Measurements from ENCODE around the gene ARMC5.
A peak's percentile ranks its signal among the peaks of the same experiment; 100 is the strongest.
"Not testable (repeated sequence)": the region's sequence is repeated elsewhere in the genome, so short reads cannot be mapped to it uniquely, and the experiment has no call there.

The ARMC5 gene

DNA sequence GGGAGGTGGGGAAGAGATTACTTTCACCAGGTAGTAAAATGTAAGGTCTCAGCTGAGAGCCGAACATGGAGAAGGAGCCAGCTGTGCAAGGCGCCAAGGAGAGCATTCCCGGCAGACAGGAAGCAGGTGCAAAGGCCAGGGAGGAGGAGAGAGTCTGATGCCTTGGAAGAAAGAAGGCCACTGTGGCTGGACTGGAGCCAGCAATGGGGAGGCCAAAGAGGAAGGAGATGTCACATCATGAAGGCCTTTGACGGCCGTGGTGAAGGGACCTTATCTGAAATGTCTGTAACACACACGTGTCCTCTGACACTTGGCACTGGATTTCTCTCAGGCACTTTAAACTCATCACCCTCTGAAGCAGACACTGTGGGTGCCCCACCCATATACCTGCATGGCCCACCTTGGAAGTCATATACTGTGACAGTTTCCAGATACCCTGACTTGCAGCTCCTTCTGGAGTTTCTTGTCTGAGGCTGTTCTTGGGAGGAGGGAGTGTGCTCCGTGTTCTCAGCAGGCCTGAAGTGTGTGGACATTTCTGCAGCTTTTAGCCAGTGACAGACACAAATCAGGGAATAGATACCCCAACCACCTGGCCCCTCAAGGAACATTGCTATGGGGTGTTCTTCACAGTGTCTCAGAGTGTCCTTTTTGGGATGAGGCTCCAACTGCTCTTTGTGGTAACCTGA lies 21.7 kb downstream of the ARMC5 start:
- DNase-seq: no peak

- DNase-seq: no peak
These were observed 23.8 kb downstream of the ARMC5 start, which contains the start of gene SLC5A2 for GRCh38 chr16:31483081-31483480. Gene SLC5A2 (plus strand): TSS chr16:31483123. CDS start chr16:31483137, 14 bp downstream.

- DNase-seq: not testable (repeated sequence)
These were observed 24.7 kb downstream of the ARMC5 start for GRCh38 chr16:31484048-31484447.

GRCh38 chr16:31484491-31485171 lies 25.3 kb downstream of the ARMC5 start:
- DNase-seq: no peak

- no peak for DNase-seq
These were observed 26.3 kb downstream of the ARMC5 start for GRCh38 chr16:31485571-31485970.

GRCh38 chr16:31486045-31486444 lies 26.7 kb downstream of the ARMC5 start:
- peak; percentile 80 for DNase-seq

DNA sequence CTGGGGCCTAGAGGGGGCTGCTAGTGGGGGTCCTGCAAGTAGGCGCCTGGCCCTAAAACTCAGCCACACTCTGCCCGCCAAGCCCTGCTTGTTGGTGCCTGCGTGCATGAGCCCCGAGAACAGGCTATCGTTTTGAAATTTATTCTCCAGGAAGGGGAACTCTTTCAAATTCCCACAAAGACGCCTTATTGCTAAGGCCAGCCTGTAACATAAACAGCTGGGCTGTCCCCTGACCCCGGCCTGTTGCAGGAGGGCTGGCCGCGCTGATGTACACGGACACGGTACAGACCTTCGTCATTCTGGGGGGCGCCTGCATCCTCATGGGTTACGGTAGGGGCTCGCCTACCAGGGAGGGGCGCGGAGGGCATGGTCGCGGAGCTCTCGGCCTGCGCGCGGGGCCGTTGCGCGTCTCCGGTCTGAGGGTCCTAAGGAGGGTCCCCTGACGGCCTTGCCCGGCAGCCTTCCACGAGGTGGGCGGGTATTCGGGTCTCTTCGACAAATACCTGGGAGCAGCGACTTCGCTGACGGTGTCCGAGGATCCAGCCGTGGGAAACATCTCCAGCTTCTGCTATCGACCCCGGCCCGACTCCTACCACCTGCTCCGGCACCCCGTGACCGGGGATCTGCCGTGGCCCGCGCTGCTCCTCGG lies 27.9 kb downstream of the ARMC5 start:
- DNase-seq: no peak

DNA sequence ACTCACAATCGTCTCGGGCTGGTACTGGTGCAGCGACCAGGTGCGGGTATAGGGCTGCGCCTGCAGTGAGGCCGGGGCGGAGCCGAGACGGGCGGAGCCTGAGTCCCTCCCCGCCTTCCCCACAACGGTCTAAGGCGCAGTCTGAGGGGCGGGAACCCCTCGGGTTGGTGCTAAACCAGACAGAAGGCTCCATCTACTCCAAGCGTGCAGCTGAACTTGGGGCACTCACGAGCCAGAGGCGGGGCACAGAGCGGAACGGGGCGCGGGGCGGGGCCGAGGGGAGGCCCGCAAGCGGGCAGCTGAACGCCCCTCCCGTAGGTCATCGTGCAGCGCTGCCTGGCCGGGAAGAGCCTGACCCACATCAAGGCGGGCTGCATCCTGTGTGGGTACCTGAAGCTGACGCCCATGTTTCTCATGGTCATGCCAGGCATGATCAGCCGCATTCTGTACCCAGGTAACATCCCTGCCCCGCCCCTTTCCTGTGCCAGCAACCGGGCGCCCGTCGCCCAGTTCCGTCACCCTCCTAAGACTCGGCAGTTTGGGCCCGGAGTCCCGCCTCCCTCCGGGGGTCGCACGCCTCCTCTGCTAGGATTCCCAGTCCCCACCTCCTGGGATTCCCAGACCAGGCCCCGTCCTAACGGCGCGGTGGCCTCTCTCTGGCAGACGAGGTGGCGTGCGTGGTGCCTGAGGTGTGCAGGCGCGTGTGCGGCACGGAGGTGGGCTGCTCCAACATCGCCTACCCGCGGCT lies 28.6 kb downstream of the ARMC5 start:
- peak; percentile 68 for DNase-seq

DNA sequence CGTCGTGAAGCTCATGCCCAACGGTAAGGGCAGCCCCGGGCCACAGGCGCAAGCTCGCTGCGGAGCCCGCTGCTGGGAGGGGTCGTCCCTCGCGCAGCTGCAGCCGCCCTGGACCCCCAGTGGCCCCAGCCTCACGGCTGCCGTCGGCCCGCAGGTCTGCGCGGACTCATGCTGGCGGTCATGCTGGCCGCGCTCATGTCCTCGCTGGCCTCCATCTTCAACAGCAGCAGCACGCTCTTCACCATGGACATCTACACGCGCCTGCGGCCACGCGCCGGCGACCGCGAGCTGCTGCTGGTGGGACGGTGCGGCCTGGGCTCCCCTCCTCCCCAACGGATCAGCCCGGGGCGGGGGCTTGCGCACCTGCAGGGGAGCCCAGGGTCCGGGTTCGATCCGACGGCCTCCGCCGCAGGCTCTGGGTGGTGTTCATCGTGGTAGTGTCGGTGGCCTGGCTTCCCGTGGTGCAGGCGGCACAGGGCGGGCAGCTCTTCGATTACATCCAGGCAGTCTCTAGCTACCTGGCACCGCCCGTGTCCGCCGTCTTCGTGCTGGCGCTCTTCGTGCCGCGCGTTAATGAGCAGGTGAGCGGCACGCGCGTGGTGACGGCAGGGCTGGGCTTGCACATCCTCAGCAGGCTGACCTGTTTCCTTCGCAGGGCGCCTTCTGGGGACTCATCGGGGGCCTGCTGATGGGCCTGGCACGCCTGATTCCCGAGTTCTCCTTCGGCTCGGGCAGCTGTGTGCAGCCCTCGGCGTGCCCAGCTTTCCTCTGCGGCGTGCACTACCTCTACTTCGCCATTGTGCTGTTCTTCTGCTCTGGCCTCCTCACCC lies 29.4 kb downstream of the ARMC5 start:
- DNase-seq: peak; percentile 47

DNA sequence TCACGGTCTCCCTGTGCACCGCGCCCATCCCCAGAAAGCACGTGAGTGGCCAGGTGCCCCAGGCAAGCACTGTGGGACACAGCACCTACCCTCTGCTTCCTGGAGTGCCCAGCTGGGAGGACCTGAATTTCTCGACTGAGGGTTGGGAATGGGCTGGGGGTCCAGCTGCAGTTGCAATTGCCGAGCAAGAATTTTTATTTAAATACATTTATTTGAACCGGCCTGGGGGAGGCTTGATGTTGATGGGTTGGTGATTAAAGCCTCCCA lies 29.9 kb downstream of the ARMC5 start:
- DNase-seq: no peak

DNA sequence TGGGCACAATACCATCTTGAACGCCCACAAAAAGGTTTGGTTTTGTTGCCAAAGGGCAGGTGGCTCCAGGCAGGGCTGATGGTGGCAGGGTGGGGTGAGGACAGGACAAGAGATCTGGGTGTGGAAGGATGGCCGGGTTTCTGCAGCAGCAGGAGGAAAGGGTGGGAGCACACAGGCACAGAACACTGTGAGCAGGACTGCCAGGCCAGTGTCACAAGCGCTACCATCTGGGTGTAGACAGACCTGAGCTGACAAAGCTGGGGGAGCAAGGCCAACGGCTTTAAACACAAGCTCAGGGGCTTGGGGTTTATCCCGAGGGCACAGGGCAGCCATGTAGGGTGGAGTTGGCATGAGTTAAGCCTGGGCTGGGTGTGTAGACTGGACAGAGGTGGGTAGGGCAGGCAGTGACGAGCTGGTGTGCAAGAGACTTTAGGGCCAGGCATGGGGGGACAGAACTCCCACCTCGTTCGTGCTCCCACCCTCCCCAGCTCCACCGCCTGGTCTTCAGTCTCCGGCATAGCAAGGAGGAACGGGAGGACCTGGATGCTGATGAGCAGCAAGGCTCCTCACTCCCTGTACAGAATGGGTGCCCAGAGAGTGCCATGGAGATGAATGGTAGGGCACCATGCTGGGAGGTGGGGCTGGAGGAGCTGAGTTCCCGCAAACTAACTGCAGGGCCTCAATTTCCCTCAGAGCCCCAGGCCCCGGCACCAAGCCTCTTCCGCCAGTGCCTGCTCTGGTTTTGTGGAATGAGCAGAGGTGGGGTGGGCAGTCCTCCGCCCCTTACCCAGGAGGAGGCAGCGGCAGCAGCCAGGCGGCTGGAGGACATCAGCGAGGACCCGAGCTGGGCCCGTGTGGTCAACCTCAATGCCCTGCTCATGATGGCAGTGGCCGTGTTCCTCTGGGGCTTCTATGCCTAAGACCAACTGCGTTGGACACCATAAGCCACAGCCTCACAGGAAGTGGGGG lies 30.6 kb downstream of the ARMC5 start:
- no peak for DNase-seq

GRCh38 chr16:31491778-31492418 lies 32.6 kb downstream of the ARMC5 start:
- no peak for DNase-seq

DNA sequence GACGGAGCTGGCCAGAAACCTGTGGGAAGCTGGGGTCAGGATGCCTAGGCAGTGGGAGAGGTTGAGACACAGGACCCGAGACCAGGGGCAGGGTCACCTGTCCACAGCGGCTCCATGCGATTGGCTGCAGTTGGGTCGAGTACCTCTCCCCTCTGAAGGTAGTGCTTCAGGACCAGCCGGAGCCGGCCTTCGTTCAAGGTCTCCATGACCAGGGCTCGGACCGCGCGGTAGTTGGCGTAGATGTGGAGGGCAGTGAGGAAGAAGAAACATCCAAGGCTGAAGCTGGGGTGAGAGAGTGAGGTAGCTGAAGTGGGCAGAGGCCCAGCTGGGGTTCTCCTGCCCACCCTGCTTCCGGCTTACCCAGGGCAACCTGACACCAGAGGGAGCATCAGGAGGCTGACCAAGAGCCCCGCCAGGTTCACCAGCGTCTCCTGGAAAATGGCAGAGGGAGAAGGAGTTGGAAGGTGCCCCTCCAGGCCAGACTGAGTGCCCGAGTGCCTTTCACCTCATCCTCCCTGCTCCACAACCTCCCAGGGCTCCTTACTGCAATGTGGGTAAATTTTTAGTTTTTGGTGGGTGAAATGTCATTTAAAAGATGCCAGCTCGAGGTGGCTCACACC lies 34.3 kb downstream of the ARMC5 start:
- DNase-seq: no peak

DNA sequence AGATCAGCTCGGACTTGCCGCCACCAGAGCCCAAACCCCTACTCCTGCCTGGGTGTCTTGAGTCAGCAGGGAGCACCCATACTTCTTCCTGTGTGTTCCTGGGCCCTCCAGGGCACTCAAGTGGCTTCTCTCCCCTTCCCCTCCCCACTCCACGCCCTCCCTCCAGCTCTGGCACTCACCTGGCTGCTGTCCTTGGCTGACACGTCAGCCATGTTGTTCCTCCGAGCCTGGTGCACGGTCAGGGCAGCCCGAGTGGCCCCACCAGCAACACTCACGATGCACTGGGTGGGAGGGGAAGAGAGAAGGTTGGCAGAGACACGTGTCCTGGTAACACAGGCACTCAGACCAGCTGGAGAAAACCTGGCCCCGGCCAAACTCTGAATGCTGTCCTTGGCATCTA lies 37.4 kb downstream of the ARMC5 start:
- DNase-seq: no peak

- no peak for DNase-seq
These were observed 39.2 kb downstream of the ARMC5 start for GRCh38 chr16:31498493-31498892.

GRCh38 chr16:31499928-31500327 lies 40.6 kb downstream of the ARMC5 start:
- DNase-seq: no peak

- DNase-seq: no peak
These were observed 42.1 kb downstream of the ARMC5 start for GRCh38 chr16:31501226-31501965.

- no peak for DNase-seq
These were observed 42.7 kb downstream of the ARMC5 start for GRCh38 chr16:31501966-31502348.

DNA sequence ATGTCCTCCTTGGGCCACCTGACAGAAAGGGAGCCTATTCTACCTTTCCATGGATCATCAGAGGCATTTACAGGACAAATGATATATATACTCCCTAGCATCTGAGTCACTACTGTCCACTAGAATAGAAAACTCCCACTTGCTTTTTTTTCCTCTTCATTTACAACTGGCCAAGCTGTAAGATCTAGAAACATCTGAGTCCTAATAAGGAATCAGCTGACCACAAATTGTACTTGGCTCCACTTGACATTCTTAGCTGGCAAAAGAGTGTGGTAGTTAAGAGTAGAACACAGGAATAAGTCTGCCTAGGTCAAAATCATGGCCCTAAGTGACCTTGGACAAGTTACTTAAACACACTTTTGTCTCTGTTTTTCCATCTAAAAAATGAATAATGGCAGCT lies 43.7 kb downstream of the ARMC5 start:
- no peak for DNase-seq

DNA sequence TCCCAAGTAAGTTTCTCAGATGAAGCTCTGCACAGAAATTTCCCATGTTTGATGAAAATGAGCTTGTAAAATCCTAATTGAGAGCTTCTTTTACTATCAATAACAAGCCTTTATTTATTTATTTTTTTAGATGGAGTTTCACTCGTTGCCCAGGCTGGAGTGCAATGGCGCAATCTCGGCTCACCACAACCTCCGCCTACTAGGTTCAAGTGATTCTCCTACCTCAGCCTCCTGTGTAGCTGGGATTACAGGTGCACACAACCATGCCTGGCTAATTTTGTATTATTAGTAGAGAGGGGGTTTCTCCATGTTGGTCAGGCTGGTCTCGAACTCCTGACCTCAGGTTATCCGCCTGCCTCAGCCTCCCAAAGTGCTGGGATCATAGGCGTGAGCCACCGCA lies 44.3 kb downstream of the ARMC5 start:
- DNase-seq: not testable (repeated sequence)

Data from right hindlimb (tissue), 1 donor.